Type B pancreatic cell (in vitro differentiated cells): ENCODE measurements around the gene GUCY1B1. TPM values are rescaled to one million over a fixed set of nuclear protein-coding genes. Genes with fewer than 3 reads are reported as not detected.

Experiments used
- DNase-seq: peaks from one replicate; pipeline ENCODE4 v3.0.0; 2021; ENCODE audit warnings: mixed read lengths; ENCODE audit not compliant: unreplicated experiment; ENCODE audit errors: extremely low spot score
- H3K27ac Mint-ChIP-seq: 2 replicates; pipeline ENCODE4 v1.8.0; 2021; ENCODE audit warnings: mild to moderate bottlenecking, mixed read lengths
- H3K27me3 Mint-ChIP-seq: 2 replicates; pipeline ENCODE4 v1.8.0; 2021; ENCODE audit warnings: mixed read lengths
- H3K36me3 Mint-ChIP-seq: 2 replicates; pipeline ENCODE4 v1.8.0; 2021; ENCODE audit warnings: mixed read lengths
- H3K4me1 Mint-ChIP-seq: one replicate; pipeline ENCODE4 v1.8.0; 2021; ENCODE audit warnings: mixed read lengths; ENCODE audit not compliant: unreplicated experiment
- H3K4me3 Mint-ChIP-seq: 2 replicates; pipeline ENCODE4 v1.8.0; 2021; ENCODE audit warnings: mild to moderate bottlenecking, mixed read lengths
- H3K9me3 Mint-ChIP-seq: 2 replicates; pipeline ENCODE4 v1.8.0; 2021; ENCODE audit warnings: mixed read lengths
- CTCF ChIP-seq: fragments of 200-600 bp; sonication (generic); conservative IDR thresholded peaks from 2 replicates; pipeline ENCODE4 v1.5.0; 2021; ENCODE audit warnings: antibody characterized with exemption, mild to moderate bottlenecking
- total RNA-seq: library from RNA; stranded (reverse); gene quantifications from 2 replicates; pipeline ENCODE4 v1.2.1, GENCODE V29; 2021; ENCODE audit warnings: low replicate concordance

Gene GUCY1B1
- total RNA-seq, 1 donor from 2014 or later: 6.6 TPM

- Mint-ChIP-seq H3K4me3 (no peak overlapping the region), H3K9me3 (no peaks in the 10 kb centered on the region), H3K4me1 (no peaks in the 10 kb centered on the region), H3K27ac (no peak overlapping the region), H3K36me3 (peaks cover 4% of the 10 kb centered on the region), H3K27me3 (no peaks in the 10 kb centered on the region)
- TF ChIP-seq CTCF: no peak
- no peak for DNase-seq
Measured at GRCh38 chr4:155722336-155722735, 36.5 kb upstream of the GUCY1B1 start.

- Mint-ChIP-seq H3K27me3 (no peaks in the 10 kb centered on the region), H3K4me1 (no peaks in the 10 kb centered on the region), H3K4me3 (no peak overlapping the region), H3K9me3 (no peaks in the 10 kb centered on the region), H3K27ac (no peak overlapping the region), H3K36me3 (peaks cover 4% of the 10 kb centered on the region)
- no peak for DNase-seq
- TF ChIP-seq CTCF: no peak
Measured at GRCh38 chr4:155722816-155723499, 35.9 kb upstream of the GUCY1B1 start.

- TF ChIP-seq CTCF: no peak
Measured at GRCh38 chr4:155724731-155725130, 34.1 kb upstream of the GUCY1B1 start.

GRCh38 chr4:155734065-155734464 lies 24.8 kb upstream of the GUCY1B1 start:
- Mint-ChIP-seq H3K36me3 (no peaks in the 10 kb centered on the region), H3K27ac (no peak overlapping the region), H3K4me3 (no peak overlapping the region), H3K27me3 (no peaks in the 10 kb centered on the region), H3K4me1 (no peaks in the 10 kb centered on the region), H3K9me3 (no peaks in the 10 kb centered on the region)
- TF ChIP-seq CTCF: no peak
- no peak for DNase-seq

More at GRCh38 chr4:155724731-155725130, 34.1 kb upstream of the GUCY1B1 start:
- Mint-ChIP-seq H3K4me3 (no peak overlapping the region), H3K4me1 (no peaks in the 10 kb centered on the region), H3K27me3 (no peaks in the 10 kb centered on the region), H3K36me3 (peaks cover 4% of the 10 kb centered on the region), H3K27ac (no peak overlapping the region), H3K9me3 (no peaks in the 10 kb centered on the region)
- no peak for DNase-seq

- Mint-ChIP-seq H3K4me3 (no peak overlapping the region), H3K27me3 (no peaks in the 10 kb centered on the region), H3K36me3 (no peaks in the 10 kb centered on the region), H3K9me3 (no peaks in the 10 kb centered on the region), H3K27ac (no peak overlapping the region), H3K4me1 (no peaks in the 10 kb centered on the region)
- no peak for DNase-seq
- TF ChIP-seq CTCF: no peak
Measured at GRCh38 chr4:155734951-155735350, 23.9 kb upstream of the GUCY1B1 start.

GRCh38 chr4:155735496-155735895 lies 23.3 kb upstream of the GUCY1B1 start:
- H3K9me3 Mint-ChIP-seq: no peaks in the 10 kb centered on the region
- H3K4me1 Mint-ChIP-seq: no peaks in the 10 kb centered on the region
- no peaks in the 10 kb centered on the region for H3K27me3 Mint-ChIP-seq
- TF ChIP-seq CTCF: no peak
- no peak overlapping the region for H3K4me3 Mint-ChIP-seq
- no peaks in the 10 kb centered on the region for H3K36me3 Mint-ChIP-seq
- no peak for DNase-seq
- no peak overlapping the region for H3K27ac Mint-ChIP-seq
